Measurements from ENCODE around the gene DNAJC24.

Gene DNAJC24

DNA sequence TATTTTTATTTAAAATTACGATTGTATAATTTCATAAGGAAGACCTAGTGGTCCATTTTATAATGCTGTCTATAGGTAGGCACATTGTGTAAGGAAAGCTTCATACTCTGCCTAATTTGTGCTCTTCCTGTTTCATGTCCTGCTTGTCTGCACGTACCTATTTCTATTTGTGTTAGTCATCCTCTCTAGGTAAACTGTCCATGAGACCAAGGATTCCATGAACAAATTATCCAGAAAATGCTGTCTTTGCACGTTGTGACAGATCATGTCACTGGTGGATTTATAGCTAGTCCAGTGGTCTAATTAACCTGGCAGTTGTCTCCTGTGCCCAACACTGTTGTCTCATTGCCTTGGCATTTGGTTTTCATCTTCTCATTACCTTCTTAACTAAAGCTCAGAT lies 44.7 kb downstream of the DNAJC24 start:
- no peaks in the 10 kb centered on the region for H3K4me1 ChIP-seq (ENCODE audit: control insufficient read depth, insufficient read depth, low read length)
- H3K27ac ChIP-seq (ENCODE audit: low read length) = no peak overlapping the region
- no peak overlapping the region for H3K9ac ChIP-seq (ENCODE audit: low read length in 2 of 2)
- no peaks in the 10 kb centered on the region for H3K36me3 ChIP-seq (ENCODE audit: control insufficient read depth in 2 of 2, insufficient read depth in 2 of 2, low read length in 2 of 2)
- no peaks in the 10 kb centered on the region for H3K27me3 ChIP-seq (ENCODE audit: control insufficient read depth in 1 of 2, insufficient read depth in 2 of 2, low read length in 2 of 2)
- H3K9me3 ChIP-seq (ENCODE audit: control insufficient read depth in 2 of 2, low read length in 2 of 2) = no peaks in the 10 kb centered on the region
- no peak overlapping the region for H3K4me3 ChIP-seq (ENCODE audit: low read length in 2 of 2)

- Histone ChIP-seq H3K36me3 (ENCODE audit: control insufficient read depth in 2 of 2, insufficient read depth in 2 of 2, low read length in 2 of 2) (no peaks in the 10 kb centered on the region), H3K27me3 (ENCODE audit: control insufficient read depth in 1 of 2, insufficient read depth in 2 of 2, low read length in 2 of 2) (no peaks in the 10 kb centered on the region), H3K4me3 (ENCODE audit: low read length in 2 of 2) (no peak overlapping the region), H3K27ac (ENCODE audit: low read length) (no peak overlapping the region), H3K4me1 (ENCODE audit: control insufficient read depth, insufficient read depth, low read length) (no peaks in the 10 kb centered on the region), H3K9ac (ENCODE audit: low read length in 2 of 2) (no peak overlapping the region), H3K9me3 (ENCODE audit: control insufficient read depth in 2 of 2, low read length in 2 of 2) (no peaks in the 10 kb centered on the region)
Observed at GRCh38 chr11:31415435-31415834, 45.8 kb downstream of the DNAJC24 start.

DNA sequence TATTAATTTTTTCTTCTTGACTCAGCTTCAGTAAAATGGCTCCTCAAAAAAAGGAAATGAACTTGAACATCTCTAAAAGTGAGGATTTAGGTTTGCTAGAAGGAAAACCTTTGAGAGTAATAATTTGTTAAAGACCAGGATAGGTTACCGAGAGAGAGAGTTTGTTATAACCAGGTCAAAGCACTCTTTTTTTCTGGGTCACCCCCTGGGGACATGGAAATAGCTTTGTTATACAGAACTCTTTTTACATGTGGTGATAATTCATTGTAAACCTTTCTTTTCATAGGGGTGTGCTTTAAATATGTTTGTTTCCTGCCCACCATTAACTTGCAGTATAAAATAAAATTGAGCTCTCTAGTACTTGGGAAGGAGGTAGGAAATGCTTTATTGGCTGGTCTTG lies 47.7 kb downstream of the DNAJC24 start:
- Histone ChIP-seq H3K27ac (ENCODE audit: low read length) (no peak overlapping the region), H3K4me3 (ENCODE audit: low read length in 2 of 2) (no peak overlapping the region), H3K9me3 (ENCODE audit: control insufficient read depth in 2 of 2, low read length in 2 of 2) (no peaks in the 10 kb centered on the region), H3K27me3 (ENCODE audit: control insufficient read depth in 1 of 2, insufficient read depth in 2 of 2, low read length in 2 of 2) (no peaks in the 10 kb centered on the region), H3K9ac (ENCODE audit: low read length in 2 of 2) (no peak overlapping the region), H3K36me3 (ENCODE audit: control insufficient read depth in 2 of 2, insufficient read depth in 2 of 2, low read length in 2 of 2) (no peaks in the 10 kb centered on the region), H3K4me1 (ENCODE audit: control insufficient read depth, insufficient read depth, low read length) (no peaks in the 10 kb centered on the region)

DNA sequence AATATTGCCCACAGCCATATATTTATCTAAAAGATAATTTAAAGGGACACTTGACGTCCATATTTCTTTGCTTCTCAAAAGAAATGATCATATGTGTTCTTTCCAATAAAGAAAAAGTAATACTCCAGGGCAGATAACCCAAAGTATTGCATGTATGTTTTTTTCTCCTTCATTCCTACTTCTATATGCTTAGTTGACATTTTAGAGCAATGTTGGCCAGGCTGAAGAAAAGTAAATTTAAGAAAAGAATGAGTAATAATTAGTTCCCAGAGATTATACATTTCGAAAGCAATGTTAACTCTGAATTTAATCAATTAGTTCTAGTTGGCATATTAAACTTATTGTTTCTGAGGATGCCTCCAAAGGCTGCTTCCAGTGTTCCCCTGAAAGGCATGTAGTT lies 48.2 kb downstream of the DNAJC24 start:
- Histone ChIP-seq H3K9me3 (ENCODE audit: control insufficient read depth in 2 of 2, low read length in 2 of 2) (no peaks in the 10 kb centered on the region), H3K36me3 (ENCODE audit: control insufficient read depth in 2 of 2, insufficient read depth in 2 of 2, low read length in 2 of 2) (no peaks in the 10 kb centered on the region), H3K9ac (ENCODE audit: low read length in 2 of 2) (no peak overlapping the region), H3K4me1 (ENCODE audit: control insufficient read depth, insufficient read depth, low read length) (no peaks in the 10 kb centered on the region), H3K27me3 (ENCODE audit: control insufficient read depth in 1 of 2, insufficient read depth in 2 of 2, low read length in 2 of 2) (no peaks in the 10 kb centered on the region), H3K4me3 (ENCODE audit: low read length in 2 of 2) (no peak overlapping the region), H3K27ac (ENCODE audit: low read length) (no peak overlapping the region)

- H3K9ac ChIP-seq (ENCODE audit: low read length in 2 of 2) = no peak overlapping the region
- no peak overlapping the region for H3K4me3 ChIP-seq (ENCODE audit: low read length in 2 of 2)
Observed at GRCh38 chr11:31419138-31419537, 49.5 kb downstream of the DNAJC24 start.

DNA sequence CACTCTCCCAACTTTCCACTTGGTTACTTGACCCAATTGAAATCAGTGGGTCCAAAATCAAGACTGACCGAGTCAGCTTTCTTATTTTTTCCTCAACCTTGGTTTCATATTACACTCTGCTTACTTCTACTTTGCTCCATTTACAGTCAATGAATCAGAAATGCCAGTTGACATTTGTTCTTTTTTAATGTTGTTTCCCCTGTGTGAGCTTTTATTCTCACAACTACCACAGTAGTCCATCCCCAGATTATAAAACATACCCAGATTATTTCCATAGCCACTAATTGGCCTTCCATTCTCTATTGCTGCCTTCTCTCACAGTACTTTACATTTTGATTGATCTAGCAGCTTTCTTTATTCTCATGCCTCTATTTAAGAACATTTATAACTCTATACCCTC lies 50.0 kb downstream of the DNAJC24 start:
- Histone ChIP-seq H3K4me1 (ENCODE audit: control insufficient read depth, insufficient read depth, low read length) (no peaks in the 10 kb centered on the region), H3K27ac (ENCODE audit: low read length) (no peak overlapping the region), H3K4me3 (ENCODE audit: low read length in 2 of 2) (no peak overlapping the region), H3K36me3 (ENCODE audit: control insufficient read depth in 2 of 2, insufficient read depth in 2 of 2, low read length in 2 of 2) (no peaks in the 10 kb centered on the region), H3K9ac (ENCODE audit: low read length in 2 of 2) (no peak overlapping the region), H3K27me3 (ENCODE audit: control insufficient read depth in 1 of 2, insufficient read depth in 2 of 2, low read length in 2 of 2) (no peaks in the 10 kb centered on the region), H3K9me3 (ENCODE audit: control insufficient read depth in 2 of 2, low read length in 2 of 2) (no peaks in the 10 kb centered on the region)

More at GRCh38 chr11:31419138-31419537, 49.5 kb downstream of the DNAJC24 start:
- H3K9me3 ChIP-seq (ENCODE audit: control insufficient read depth in 2 of 2, low read length in 2 of 2) = no peaks in the 10 kb centered on the region
- no peak overlapping the region for H3K27ac ChIP-seq (ENCODE audit: low read length)
- H3K36me3 ChIP-seq (ENCODE audit: control insufficient read depth in 2 of 2, insufficient read depth in 2 of 2, low read length in 2 of 2) = no peaks in the 10 kb centered on the region
- H3K27me3 ChIP-seq (ENCODE audit: control insufficient read depth in 1 of 2, insufficient read depth in 2 of 2, low read length in 2 of 2) = no peaks in the 10 kb centered on the region
- no peaks in the 10 kb centered on the region for H3K4me1 ChIP-seq (ENCODE audit: control insufficient read depth, insufficient read depth, low read length)

- Histone ChIP-seq H3K9ac (ENCODE audit: low read length in 2 of 2) (no peak overlapping the region), H3K27me3 (ENCODE audit: control insufficient read depth in 1 of 2, insufficient read depth in 2 of 2, low read length in 2 of 2) (no peaks in the 10 kb centered on the region), H3K4me3 (ENCODE audit: low read length in 2 of 2) (no peak overlapping the region)
Observed at GRCh38 chr11:31421820-31422219, 52.2 kb downstream of the DNAJC24 start.

DNA sequence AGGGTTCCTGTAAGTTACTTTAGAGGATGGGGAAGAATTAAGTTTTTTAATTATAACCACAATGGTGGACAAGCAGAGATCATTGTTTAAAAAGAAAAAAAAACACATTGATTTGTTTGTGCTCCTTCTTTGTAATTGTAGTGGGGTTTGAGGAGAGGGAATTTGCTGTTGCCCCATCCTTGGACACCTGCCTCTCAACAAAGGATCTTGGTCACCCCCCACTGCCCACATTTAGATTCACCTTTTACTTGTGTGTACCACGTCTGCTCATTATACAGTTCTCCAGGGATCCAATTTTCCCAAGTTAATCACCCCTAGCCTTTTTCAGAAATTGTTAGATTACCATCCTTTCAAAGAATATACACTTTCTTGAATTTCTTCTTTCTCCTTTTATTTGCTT lies 53.0 kb downstream of the DNAJC24 start:
- Histone ChIP-seq H3K27ac (ENCODE audit: low read length) (no peak overlapping the region), H3K36me3 (ENCODE audit: control insufficient read depth in 2 of 2, insufficient read depth in 2 of 2, low read length in 2 of 2) (no peaks in the 10 kb centered on the region), H3K9ac (ENCODE audit: low read length in 2 of 2) (no peak overlapping the region), H3K4me1 (ENCODE audit: control insufficient read depth, insufficient read depth, low read length) (no peaks in the 10 kb centered on the region), H3K9me3 (ENCODE audit: control insufficient read depth in 2 of 2, low read length in 2 of 2) (no peaks in the 10 kb centered on the region), H3K4me3 (ENCODE audit: low read length in 2 of 2) (no peak overlapping the region), H3K27me3 (ENCODE audit: control insufficient read depth in 1 of 2, insufficient read depth in 2 of 2, low read length in 2 of 2) (no peaks in the 10 kb centered on the region)

More at GRCh38 chr11:31421820-31422219, 52.2 kb downstream of the DNAJC24 start:
- Histone ChIP-seq H3K27ac (ENCODE audit: low read length) (no peak overlapping the region), H3K4me1 (ENCODE audit: control insufficient read depth, insufficient read depth, low read length) (no peaks in the 10 kb centered on the region), H3K36me3 (ENCODE audit: control insufficient read depth in 2 of 2, insufficient read depth in 2 of 2, low read length in 2 of 2) (no peaks in the 10 kb centered on the region), H3K9me3 (ENCODE audit: control insufficient read depth in 2 of 2, low read length in 2 of 2) (no peaks in the 10 kb centered on the region)

- peaks cover 0 to 2% of the 10 kb centered on the region in 2 donors for H3K36me3 ChIP-seq (ENCODE audit: control insufficient read depth in 2 of 2, insufficient read depth in 2 of 2, low read length in 2 of 2)
- H3K4me1 ChIP-seq (ENCODE audit: control insufficient read depth, insufficient read depth, low read length) = no peaks in the 10 kb centered on the region
- H3K27ac ChIP-seq (ENCODE audit: low read length) = no peak overlapping the region
- H3K9me3 ChIP-seq (ENCODE audit: control insufficient read depth in 2 of 2, low read length in 2 of 2) = no peaks in the 10 kb centered on the region
- no peak overlapping the region for H3K4me3 ChIP-seq (ENCODE audit: low read length in 2 of 2)
- H3K27me3 ChIP-seq (ENCODE audit: control insufficient read depth in 1 of 2, insufficient read depth in 2 of 2, low read length in 2 of 2) = no peaks in the 10 kb centered on the region
- H3K9ac ChIP-seq (ENCODE audit: low read length in 2 of 2) = no peak overlapping the region
Observed at GRCh38 chr11:31424652-31425051, 55.0 kb downstream of the DNAJC24 start.

DNA sequence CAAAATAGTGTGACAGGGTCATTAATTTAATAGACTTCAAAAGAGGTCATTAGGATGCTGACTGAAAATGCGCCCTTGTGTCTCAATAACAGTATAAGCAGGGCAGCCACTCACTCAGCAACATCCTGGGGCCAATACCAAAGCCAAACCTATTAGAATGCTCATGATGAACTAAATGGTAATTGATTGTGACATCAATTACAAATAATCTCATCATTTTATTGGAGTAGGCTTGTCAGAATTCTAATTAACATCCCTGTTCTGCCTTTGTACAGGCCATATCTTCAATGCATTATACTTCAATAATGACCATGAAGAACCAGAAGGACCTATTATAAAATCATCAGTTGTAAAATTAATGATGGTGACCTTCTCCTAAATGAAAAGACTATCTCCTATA lies 64.2 kb downstream of the DNAJC24 start:
- Histone ChIP-seq H3K27me3 (ENCODE audit: control insufficient read depth in 1 of 2, insufficient read depth in 2 of 2, low read length in 2 of 2) (no peaks in the 10 kb centered on the region), H3K9ac (ENCODE audit: low read length in 2 of 2) (no peak overlapping the region), H3K9me3 (ENCODE audit: control insufficient read depth in 2 of 2, low read length in 2 of 2) (no peaks in the 10 kb centered on the region), H3K27ac (ENCODE audit: low read length) (no peak overlapping the region), H3K4me3 (ENCODE audit: low read length in 2 of 2) (no peak overlapping the region), H3K36me3 (ENCODE audit: control insufficient read depth in 2 of 2, insufficient read depth in 2 of 2, low read length in 2 of 2) (peaks cover 0 to 4% of the 10 kb centered on the region in 2 donors), H3K4me1 (ENCODE audit: control insufficient read depth, insufficient read depth, low read length) (no peaks in the 10 kb centered on the region)

DNA sequence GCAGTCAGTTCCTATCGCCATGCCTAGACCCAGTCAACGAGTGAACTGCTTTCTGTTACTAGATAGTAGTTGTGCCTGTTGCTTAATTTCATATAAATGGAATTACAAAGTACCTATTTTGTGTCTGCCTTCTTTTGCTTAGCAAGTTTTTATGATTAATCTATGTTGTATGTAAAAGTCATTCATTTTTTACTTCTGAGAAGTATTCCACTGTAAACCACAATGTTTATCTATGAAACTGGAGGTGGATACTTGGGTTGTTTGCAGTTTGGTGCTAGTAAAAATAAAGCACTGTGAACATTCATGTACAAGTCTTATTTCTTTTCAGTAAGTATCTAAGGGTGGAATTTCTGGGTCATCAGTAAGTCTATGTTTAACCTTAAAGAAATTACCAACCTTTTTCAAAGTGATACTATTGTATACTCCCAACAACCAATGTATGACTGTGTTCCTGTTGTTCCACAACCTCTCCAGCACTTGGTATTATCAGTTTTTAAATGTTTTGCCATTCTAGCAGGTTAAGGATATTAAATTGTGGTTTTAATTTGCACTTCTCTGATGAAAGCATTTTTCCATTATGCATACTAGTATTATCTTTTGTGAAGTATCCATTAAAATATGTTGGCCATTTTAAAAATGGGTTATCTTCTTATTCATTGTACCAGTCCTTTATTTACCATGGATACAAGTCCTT lies 68.2 kb downstream of the DNAJC24 start:
- no peak overlapping the region for H3K9ac ChIP-seq (ENCODE audit: low read length in 2 of 2)
- H3K36me3 ChIP-seq (ENCODE audit: control insufficient read depth in 2 of 2, insufficient read depth in 2 of 2, low read length in 2 of 2) = no peaks in the 10 kb centered on the region
- H3K4me1 ChIP-seq (ENCODE audit: control insufficient read depth, insufficient read depth, low read length) = no peaks in the 10 kb centered on the region
- H3K27me3 ChIP-seq (ENCODE audit: control insufficient read depth in 1 of 2, insufficient read depth in 2 of 2, low read length in 2 of 2) = no peaks in the 10 kb centered on the region
- no peak overlapping the region for H3K27ac ChIP-seq (ENCODE audit: low read length)
- no peak overlapping the region for H3K4me3 ChIP-seq (ENCODE audit: low read length in 2 of 2)
- H3K9me3 ChIP-seq (ENCODE audit: control insufficient read depth in 2 of 2, low read length in 2 of 2) = no peaks in the 10 kb centered on the region
